Renal cortical epithelial cell (primary cell): Measurements from ENCODE around the gene AREG. TPM values are rescaled to one million over a fixed set of nuclear protein-coding genes. Genes with fewer than 3 reads are reported as not detected.
A peak's percentile ranks its signal among the peaks of the same experiment; 100 is the strongest.
"Not testable (repeated sequence)": the region's sequence is repeated elsewhere in the genome, so short reads cannot be mapped to it uniquely, and the experiment has no call there.

Experiments
- DNase-seq: peaks from one replicate; pipeline ENCODE4 v3.0.0-alpha.2; 2011; ENCODE audit warnings: low read depth
- total RNA-seq: library from RNA; depleted of rRNA; stranded (reverse); fragments of >200 nt; gene quantifications from 2 replicates; pipeline ENCODE4 v1.2.3, GENCODE V29; 2014

The AREG gene, protein sequence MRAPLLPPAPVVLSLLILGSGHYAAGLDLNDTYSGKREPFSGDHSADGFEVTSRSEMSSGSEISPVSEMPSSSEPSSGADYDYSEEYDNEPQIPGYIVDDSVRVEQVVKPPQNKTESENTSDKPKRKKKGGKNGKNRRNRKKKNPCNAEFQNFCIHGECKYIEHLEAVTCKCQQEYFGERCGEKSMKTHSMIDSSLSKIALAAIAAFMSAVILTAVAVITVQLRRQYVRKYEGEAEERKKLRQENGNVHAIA
- 12.2 and 91.3 TPM in 2 replicates for total RNA-seq

DNA sequence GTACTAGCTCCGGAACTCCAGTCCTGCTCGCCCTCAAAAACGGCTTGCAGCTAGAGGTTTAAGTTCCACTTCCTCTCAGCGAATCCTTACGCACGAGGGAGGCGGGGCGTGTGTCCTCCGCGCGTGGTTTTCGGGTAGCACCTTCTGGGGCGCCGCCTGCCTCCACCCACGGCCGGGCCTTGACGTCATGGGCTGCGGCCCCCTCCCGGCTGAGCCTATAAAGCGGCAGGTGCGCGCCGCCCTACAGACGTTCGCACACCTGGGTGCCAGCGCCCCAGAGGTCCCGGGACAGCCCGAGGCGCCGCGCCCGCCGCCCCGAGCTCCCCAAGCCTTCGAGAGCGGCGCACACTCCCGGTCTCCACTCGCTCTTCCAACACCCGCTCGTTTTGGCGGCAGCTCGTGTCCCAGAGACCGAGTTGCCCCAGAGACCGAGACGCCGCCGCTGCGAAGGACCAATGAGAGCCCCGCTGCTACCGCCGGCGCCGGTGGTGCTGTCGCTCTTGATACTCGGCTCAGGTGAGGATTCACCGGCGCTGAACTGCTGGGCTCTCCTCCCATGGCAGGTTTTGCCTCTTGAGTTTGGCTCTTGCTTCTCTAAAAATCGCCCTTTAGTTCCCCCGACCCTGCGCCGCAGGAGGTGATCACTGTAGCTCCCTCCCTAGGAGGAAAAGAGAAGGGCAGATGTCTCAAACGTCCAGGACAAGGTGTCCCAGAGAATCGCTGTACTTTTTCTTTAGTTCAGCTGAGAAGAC, at the start of gene AREG:
Gene AREG (plus strand): TSS at position 246 of the 752 bp plus-strand sequence. CDS start 210 bp downstream, at position 456.
- peak; percentile 47 for DNase-seq

DNA sequence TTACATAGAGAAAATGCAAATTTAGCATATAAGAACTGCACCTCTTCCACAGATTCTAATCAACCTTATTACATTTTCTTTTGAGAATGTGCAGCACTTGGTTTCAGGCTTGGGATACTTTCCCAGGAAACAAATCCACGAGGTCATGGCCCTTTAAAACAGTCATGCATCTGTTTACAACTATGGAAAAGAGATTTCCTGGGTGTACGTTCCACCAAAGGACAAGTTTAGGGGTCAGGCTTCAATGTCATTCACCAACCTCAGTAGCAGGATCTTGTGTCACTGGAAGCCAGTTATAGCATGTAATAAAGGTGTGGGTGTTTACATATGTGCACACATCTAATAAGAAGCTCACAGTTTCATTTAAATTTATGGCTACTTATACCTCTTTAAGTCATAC, 49.3 kb upstream of the AREG start:
- DNase-seq = no peak

DNA sequence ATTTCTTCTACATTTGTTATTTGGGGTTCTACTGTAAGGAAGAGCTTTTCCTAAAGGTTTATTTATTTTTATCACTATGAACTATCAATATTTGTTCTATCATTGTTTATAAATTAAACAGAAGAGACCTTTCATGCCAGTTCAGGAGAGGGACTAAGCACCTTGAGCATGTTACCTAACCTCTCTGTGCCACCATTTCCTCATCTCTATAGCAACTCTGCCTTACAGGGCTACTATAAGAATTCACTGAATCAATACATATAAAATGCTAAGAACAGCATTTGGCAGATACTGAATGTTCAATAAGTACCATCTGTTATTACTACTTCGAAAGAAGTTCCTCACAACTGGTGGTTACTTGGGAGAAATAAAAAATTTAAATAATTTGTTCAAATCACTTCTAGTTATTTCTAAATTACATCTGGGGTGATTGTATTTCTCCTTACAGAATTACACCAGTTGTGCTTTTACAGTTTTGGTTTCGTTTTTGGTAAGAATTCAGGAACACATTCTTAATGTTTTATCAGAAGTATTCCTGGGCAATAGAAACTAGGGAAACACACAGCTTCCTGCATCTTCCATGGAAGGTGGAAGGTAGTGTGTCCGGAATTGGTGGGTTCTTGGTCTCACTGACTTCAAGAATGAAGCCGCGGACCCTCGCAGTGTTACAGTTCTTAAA, 47.0 kb upstream of the AREG start:
- peak; percentile 19 for DNase-seq

DNA sequence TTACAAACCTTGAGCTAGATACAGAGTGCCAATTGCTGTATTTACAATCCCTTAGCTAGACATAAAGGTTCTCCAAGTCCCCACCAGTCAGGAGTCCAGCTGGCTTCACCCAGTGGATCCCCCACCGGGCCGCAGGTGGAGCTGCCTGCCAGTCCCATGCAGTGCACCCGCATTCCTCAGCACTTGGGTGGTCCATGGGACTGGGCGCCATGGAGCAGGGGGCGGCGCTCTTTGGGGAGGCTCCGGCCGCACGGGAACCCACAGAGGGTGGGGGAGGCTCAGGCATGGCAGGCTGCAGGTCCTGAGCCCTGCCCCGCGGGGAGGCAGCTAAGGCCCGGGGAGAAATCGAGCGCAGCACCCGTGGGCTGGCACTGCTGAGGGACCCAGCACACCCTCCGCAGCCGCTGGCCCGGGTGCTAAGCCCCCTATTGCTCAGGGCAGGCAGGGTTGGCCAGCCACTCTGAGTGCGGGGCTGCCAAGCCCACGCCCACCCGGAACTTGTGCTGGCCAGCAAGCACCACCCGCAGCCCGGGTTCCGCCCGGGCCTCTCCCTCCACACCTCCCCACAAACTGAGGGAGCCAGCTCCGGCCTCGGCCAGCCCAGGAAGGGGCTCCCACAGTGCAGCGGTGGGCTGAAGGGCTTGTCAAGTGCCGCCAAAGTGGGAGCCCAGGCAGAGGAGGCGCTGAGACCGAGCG, 45.9 kb upstream of the AREG start:
- not testable (repeated sequence) for DNase-seq

DNA sequence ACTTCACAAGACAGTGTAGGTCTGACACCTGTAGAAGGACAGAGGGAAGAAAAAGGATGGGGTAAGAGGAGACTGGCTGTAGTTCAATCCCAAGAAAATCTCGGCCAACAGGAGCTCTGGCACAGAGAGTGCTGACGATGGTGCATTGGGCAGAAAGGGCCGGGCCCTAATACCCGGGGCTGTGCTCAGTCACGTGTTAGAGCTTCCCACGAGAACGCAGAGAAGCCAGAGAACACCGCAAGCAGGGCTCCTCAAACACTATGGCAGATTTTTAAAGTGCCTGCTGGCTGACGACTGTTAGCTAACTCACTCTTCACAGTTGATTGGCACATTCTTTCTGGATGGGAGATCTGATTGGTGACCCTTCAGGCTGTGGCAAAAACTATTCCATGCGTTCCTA, 44.5 kb upstream of the AREG start:
- DNase-seq = no peak

DNA sequence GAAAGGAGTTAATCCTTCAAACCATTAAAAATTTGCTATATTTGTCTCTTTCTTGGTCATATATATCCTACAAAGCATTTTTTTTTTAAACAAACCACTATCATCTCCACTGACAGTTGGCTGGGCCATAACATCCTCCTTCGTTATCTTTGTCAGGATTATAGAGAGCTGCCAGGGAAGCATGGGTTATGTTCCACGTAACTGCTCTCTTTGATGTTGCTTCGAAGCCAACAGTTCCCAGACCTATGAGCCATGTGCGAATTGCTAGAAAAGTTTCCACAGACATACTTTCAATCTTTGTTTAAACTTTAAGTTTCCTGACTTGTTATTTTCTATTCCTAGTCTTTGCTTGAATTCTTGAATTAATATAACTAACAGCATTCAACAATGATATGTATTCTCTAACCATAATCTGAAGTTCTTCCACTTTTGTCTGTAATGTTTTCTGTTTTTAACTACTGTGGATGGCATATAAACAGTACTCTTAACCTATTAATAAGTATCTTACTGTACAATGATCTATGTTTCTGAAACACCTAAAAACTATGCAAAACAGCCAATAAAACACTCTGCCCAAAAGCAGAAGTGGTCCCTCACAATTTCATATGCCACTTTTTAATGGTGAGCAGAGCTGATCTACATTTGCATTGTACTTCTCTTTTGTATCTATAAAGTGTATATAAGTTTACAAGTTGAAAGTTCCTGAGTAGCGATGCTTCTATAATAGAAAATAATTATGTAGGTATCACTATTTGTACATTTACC, 42.1 kb upstream of the AREG start:
- no peak for DNase-seq

DNA sequence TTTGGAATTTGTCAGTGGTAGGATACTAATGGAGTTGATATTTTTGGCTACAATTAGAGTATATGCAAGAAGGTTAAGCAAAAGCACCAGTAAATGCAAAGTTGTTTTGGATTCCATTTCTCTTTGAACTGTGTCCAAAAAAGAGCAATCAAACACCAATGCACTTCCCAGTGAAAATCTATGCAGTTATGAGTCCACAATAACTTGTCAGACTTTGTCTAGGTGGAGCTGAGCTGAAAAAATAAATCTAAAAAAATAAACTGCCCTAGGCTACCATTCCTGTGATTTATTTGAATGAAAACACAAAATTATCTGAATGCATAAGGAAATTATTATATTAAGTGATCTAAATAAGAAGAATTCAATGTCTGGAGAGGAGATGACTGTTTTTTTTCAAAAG, 37.0 kb upstream of the AREG start:
- DNase-seq = no peak

DNA sequence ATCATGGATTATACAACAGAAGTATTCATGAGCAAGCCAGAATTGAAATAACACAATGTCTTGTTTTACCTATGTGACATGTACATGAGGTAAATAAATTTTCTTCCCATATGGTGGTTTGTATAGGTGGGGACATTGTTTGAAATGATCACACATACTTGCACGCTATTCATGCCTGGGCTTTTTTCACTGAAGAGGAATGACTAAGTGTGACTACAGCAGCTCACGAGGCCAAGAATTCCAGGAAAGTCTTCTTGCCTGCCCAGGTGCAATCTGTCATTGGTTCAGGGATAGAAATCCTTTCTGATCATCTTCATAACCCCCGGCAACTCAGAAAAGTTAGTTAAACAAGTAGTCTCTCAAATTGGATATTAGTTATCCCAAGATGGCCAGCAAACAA, 36.3 kb upstream of the AREG start:
- DNase-seq = peak; percentile 47

DNA sequence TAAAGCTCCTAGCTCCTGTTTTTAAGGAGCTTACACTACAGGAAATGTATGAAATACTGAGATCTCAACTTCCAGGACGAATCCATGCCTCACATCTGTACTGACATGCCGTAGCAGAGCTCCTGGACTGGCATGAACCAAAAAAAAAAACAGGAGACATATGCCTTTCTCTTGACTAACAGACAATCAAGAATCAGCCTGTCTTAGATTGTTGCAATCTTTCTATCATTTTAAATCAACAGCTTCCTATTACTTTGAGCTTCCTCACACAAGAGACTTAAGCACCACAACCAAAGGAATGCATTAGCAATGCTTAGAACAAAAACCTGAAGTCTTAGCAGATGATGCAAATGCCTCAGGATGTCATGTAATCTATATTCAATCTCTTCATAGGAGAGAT, 34.7 kb upstream of the AREG start:
- DNase-seq = peak; percentile 47

DNA sequence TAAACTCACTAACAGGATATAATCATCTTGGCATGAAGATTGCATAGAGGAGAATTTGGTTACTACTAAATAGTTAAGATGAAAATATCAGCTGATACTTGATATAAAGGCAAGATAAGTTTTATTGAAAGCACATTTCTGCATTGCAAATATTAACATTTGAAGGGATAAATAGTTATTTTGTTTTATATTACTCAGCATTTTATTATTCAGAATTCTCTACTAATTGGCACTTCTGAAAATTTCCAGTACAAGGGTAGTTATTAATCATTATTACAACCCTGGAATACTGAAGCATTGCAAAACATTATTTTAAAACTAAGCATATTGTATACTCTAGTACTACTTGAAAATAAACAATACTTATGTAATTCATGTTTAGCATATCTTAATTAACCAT, 32.7 kb upstream of the AREG start:
- no peak for DNase-seq

DNA sequence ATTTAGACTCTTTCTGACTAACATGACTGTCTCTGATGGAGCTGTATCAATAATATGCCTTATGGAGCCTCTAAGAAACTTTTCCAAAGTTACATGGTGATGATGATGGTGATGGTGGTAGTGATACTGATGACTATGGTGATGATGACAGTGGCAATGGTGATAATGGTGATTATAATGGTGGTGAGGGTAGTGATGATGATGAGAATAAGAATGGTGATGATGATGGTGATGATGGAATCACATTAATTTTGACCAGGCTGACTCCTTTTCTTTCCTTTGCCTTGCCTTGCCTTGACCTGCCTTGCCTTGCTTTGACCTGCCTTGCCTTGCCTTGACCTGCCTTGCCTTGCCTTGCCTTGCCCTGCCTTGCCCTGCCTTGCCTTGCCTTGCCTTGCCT, 31.7 kb upstream of the AREG start:
- no peak for DNase-seq

DNA sequence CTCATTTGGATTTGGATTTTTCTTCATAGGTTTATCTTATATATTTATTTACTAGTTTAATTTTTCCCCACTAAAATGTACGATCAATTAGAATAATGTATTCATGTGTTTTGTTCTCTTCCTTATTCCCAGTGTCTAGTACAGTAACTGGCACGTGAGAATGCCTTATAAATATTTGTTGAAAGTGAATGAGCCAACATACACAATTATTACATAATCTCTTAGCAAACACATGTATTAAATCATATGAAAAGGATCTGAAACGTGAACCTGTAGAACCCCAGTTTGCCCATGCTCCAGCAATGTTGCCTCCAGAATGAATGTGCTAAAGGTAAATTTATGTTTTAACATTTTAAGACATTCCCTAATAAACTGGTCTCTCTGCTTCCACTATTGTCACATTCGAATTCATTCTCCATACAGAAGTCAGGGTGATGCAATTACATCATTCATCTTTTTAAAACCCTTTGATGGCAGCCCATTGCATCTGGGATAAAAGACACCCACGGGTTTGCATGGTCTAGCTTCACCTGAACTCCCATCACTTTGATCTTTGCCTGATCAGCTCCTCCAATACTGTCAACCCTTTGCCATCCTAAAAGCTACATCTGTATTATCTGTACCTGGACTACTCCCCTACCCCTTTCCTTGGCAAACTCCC, 30.7 kb upstream of the AREG start:
- no peak for DNase-seq

DNA sequence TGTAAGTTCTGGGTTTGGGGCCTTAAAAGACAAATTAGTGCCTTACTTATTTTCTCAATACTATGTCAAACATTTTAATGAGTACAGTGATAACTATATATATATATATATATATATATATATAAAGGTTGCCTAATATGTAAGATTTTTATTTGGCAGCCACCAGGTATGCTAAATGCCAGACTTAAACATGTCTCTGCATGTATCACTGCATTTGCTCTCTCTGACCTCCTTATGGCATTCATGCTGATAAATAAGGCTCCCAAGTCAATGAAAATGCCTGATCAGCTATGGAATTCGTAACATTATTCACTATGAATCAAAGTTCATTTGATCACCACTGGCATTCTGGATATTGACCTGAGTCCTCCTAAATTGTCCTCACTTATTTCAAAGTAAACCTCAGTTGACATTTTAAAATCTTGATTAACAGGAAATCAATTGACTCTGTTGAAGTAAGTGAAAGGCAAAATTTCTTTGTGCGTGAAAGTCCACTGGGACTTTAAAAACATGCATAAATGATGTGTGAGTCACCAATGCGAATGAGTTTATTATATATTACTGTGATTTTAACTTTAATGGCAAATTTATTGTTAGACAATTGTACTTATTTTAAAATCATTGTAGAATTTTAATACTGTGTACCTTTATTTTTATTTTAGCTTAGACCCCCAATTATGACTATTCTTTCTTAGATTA, 29.2 kb upstream of the AREG start:
- no peak for DNase-seq

DNA sequence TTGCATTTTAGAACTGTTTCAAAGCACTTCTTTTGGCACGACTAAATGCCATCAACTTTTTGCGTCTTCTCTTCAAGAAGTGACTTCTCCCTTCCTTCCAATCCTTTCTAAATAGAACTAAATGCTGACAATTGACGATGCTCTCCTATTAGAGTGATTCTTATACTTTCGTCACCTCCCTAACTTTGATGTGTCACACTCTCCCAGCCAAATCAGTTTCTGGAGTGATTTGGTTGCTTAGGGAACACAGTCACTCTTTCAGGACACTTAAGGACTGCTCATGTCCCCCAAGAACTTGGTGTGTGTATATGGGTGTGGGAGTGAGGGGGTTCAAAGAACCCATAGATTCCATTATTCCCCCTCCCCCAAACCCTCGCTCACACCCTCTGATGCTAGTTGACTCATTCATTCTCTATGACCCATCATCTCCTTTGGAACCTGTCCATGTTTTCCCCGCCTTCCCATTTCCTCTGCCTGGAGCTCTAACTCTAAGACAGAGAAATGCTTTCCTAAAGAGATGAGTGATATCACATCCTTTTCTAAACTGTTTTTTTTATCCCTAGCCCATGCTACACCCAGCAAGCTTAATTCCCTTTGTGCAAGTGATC, 26.8 kb upstream of the AREG start:
- peak; percentile 69 for DNase-seq

DNA sequence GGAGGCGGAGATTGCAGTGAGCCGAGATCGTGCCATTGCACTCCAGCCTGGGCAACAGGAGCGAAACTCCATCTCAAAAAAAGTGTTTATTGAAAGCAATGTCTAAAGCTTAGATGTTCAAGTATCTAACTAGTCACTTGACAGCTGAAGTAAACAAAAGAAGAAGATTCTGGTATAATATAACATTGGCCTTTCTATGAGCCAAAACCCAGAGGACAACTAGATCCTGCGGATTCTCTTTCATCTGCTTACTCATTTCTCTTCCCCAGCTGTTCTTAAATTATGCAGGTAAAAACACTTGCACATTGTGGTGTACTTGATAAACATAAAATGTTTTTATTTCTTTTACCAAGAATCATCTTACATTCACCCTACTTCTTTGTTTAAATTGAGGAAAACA, 24.1 kb upstream of the AREG start:
- DNase-seq = no peak

DNA sequence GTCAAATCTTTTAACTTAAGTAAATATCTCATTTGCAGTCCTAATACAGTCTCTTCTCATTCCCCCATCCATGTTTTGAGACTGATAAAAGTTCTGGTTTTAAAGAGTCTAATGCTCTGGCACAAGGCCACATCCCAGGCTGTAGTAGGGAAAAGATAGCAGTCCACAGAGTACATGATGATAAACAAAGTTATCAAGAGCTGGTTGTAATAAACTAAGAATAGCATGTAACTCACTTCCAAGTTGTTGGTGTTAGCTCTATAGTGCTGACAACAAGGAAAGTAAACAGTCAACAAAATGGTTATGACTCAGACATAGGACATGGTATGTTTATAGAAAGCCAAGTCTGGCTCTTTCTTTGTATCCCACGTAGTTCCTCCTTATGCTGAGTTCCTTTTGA, 21.8 kb upstream of the AREG start:
- peak; percentile 33 for DNase-seq

DNA sequence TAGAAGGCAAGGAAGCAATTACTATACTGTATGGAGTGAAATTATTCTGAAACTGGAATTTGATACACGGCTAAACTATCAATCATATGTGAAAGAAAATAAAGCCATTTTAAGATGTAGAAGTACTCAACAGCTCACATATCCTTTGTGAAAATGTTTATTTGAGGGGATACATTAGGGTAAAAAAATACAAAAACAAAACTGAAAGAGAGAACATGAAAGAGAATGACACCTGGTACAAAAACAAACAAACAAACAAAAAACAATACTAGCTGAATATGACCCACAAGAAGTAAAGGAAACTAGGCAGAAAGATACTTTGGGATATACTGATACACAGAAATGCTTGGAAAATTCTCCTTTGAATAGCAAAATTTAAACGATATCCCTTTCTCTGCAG, 20.8 kb upstream of the AREG start:
- DNase-seq = no peak

DNA sequence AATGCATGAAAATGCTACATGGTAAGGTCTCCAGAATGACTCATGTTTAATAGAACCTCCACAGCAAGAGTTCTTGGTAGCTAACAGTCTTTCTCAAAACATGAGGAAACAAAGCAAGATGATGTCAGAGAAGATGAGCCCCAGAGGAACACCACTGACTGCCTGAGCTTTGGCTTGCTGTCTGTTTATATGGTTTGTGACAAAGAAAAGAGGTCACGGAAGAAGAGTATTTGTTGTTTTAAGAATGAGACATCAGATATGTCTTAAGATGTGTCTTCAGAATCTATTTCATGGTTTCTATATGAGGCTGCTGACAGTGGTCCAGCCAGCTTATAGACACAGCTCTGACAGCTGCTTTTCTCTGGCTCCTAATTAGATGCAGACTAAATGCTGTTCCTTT, 18.8 kb upstream of the AREG start:
- peak; percentile 21 for DNase-seq

DNA sequence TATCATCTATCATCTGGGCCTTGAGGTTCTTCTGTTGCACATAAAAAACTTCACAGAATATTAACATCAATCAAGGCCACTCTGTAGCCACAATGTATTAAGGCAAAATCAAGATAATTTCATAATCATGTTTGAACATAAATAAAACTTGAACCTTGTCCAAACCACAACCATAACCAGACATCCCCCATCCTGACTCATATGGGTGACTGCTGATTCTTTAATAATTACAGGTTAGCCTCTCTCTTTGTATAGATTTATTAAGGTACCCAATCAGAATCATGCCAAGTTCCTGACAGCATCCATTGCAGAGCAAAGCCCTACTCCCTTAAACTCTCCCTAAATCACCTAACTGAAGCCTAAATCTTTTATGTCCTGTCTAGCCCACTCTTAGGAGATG, 16.7 kb upstream of the AREG start:
- no peak for DNase-seq
